T47D (cell line): ENCODE results near the gene KCNMA1.
"Not testable (repeated sequence)": the region's sequence is repeated elsewhere in the genome, so short reads cannot be mapped to it uniquely, and the experiment has no call there.

ENCODE experiments used
- DNase-seq, 2 experiments: peaks; one replicate each; pipeline versions ENCODE4 v3.0.0 to v3.0.0-alpha.2; 2011 to 2012; ENCODE audit warnings: low read depth in 1 of 2, low spot score in 1 of 2
- JUND ChIP-seq: IDR thresholded peaks from 2 replicates; pipeline ENCODE4 v1.6.1; 2012; ENCODE audit warnings: low read depth
- in situ Hi-C: cut with HindIII; loops from 2 replicates; pipeline ENCODE4 v1.10.0; 2016; ENCODE audit warnings: low sequenced_read_pairs, low pct_unique_long_range_greater_than_20kb

KCNMA1 gene

DNA sequence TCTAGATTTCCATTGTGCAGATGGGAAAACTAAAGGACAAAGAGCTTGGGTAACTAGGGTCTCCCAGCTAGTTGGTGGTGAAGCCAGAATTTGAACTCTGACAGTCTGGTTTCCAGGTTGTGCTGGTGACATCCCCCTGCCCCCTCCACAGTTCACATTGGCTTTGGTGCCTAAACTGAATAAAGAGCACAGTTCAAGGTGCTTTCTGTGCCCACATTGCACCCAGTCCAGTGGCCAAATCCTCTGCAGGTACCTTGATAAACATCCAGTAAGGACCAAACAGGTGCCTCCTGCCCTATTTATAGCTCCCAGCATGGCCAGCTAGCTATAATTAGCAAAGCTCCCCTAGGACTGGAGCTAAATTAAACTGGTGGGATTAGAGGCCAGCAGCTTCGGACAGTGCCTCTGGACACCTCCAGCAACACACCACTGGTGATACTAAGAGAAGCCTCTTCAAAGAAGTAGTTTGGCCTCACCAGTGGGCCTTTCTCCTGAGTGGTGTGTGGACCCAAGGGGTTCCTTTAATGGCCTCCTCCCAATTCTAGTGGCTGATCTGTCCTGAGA, 59.9 kb downstream of the KCNMA1 start:
- no peak for TF ChIP-seq JUND
- in situ Hi-C loops = no loop called here
- no peak for DNase-seq

GRCh38 chr10:77576444-77577032, 61.1 kb downstream of the KCNMA1 start:
- no peak for DNase-seq
- in situ Hi-C loops = no loop called here
- TF ChIP-seq JUND = no peak

- in situ Hi-C loops = no loop called here
- no peak for DNase-seq
Observed at GRCh38 chr10:77576007-77576367, 61.6 kb downstream of the KCNMA1 start.

GRCh38 chr10:77575271-77576006, 62.2 kb downstream of the KCNMA1 start:
- TF ChIP-seq JUND = no peak
- in situ Hi-C loops = no loop called here
- no peak for DNase-seq

More at GRCh38 chr10:77576007-77576367, 61.6 kb downstream of the KCNMA1 start:
- no peak for TF ChIP-seq JUND

DNA sequence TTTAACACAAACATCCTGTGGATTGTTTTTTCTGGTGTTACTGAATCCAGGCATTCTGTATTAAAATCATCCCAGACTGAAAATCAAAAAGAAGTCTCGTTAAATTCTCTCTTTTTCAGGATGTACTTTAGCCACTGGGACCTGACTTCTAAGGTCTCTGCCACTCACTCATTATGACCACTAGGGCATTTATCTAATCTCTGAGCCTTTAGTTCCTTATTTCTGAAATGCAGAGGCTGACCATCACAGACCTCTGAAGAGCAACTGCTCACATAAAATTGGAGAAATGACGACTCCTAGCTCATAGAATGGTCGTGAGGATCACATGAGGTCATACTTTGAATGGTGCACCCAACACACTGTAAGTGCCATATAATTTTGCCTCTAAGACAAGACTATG, 63.2 kb downstream of the KCNMA1 start:
- DNase-seq = no peak
- TF ChIP-seq JUND = no peak
- in situ Hi-C loops = no loop called here

- DNase-seq, in situ Hi-C loops: not testable (repeated sequence)
Observed at GRCh38 chr10:77572520-77572919, 65.1 kb downstream of the KCNMA1 start.

GRCh38 chr10:77571490-77571889, 66.1 kb downstream of the KCNMA1 start:
- TF ChIP-seq JUND = no peak
- DNase-seq = no peak
- in situ Hi-C loops = no loop called here

- in situ Hi-C loops = no loop called here
- TF ChIP-seq JUND = no peak
- DNase-seq = no peak
Observed at GRCh38 chr10:77566914-77567566, 70.6 kb downstream of the KCNMA1 start.

GRCh38 chr10:77566236-77566635, 71.4 kb downstream of the KCNMA1 start:
- no peak for TF ChIP-seq JUND
- DNase-seq = no peak
- in situ Hi-C loops = no loop called here

- in situ Hi-C loops = no loop called here
- no peak for DNase-seq
- no peak for TF ChIP-seq JUND
Observed at GRCh38 chr10:77565590-77566023, 72.0 kb downstream of the KCNMA1 start.

DNA sequence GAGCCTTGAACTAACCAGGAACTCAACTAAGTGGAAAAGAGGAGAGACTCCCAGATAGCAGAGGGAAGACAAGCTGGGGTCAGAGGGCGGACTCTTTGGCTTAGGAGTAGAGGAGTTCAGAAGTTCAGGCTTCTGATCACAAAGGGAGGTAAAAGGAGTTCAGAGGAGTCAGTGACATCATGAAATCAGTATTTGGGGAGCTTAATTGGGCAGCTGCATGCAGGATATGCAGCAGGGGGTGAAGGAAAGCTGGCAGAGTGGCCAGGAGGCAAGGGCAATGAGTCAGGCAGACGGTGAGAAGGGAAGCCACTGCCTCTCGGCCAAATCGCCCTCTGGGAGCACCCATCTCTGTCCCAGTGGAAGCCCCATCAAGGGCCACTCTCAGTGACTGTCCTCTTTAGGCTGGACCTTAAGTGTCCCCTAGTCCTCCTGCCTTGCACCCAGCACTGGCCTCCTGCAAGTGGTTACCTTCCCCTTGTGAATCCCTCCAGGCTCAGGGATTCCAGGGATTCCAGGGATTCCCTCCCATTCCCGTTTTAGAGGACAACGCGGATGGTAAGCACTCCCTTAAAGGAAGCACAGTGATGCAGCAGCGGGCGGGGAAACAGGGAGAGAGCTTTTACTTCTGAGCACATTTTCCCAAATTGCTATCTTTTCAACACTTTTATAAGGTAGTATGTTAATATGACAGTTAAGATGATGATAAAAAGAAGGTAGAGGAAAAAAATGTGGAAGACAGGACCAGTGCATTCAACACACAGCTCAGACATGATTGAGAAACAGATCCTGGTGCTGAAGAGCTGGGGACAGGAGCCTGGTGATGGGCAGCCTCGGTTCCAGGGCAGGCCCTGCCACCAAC, 72.6 kb downstream of the KCNMA1 start:
- no peak for TF ChIP-seq JUND
- in situ Hi-C loops = no loop called here
- DNase-seq = peak in 1 of 2 experiments; percentile 30

DNA sequence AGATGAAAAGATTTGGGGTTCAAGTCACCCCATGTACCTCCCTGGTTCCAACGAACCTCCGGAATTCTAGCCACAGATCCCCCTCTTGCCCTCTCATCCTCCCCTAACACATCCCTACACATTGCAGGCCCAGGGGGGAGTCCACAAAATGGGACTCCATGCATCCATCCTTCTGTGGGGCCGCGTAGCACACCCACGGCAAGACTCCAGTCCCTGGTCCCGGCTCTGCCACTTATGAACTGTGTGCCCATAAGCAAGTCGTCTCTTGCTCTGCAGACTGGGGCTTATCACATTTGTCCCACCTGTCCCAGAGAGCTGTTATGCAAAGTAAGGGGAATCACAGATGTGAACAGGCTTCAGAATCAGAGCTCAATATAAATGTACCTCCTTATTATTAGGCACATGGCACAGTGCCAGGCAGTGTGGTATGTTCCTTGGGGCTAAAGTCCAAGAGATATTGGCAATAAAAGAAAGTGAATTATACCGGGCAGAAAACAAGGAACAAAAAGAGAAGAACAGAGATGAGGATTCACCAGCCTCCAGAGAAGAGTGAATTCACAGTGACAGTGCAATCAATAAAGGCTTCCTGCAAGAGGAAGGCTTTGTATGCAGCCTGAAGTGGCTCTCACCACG, 73.9 kb downstream of the KCNMA1 start:
- TF ChIP-seq JUND = no peak
- in situ Hi-C loops = no loop called here
- DNase-seq = no peak
